ENCODE results near the gene PLS1.
"Not testable (repeated sequence)": the region's sequence is repeated elsewhere in the genome, so short reads cannot be mapped to it uniquely, and the experiment has no call there.

PLS1 gene, protein sequence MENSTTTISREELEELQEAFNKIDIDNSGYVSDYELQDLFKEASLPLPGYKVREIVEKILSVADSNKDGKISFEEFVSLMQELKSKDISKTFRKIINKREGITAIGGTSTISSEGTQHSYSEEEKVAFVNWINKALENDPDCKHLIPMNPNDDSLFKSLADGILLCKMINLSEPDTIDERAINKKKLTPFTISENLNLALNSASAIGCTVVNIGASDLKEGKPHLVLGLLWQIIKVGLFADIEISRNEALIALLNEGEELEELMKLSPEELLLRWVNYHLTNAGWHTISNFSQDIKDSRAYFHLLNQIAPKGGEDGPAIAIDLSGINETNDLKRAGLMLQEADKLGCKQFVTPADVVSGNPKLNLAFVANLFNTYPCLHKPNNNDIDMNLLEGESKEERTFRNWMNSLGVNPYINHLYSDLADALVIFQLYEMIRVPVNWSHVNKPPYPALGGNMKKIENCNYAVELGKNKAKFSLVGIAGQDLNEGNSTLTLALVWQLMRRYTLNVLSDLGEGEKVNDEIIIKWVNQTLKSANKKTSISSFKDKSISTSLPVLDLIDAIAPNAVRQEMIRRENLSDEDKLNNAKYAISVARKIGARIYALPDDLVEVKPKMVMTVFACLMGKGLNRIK

DNA sequence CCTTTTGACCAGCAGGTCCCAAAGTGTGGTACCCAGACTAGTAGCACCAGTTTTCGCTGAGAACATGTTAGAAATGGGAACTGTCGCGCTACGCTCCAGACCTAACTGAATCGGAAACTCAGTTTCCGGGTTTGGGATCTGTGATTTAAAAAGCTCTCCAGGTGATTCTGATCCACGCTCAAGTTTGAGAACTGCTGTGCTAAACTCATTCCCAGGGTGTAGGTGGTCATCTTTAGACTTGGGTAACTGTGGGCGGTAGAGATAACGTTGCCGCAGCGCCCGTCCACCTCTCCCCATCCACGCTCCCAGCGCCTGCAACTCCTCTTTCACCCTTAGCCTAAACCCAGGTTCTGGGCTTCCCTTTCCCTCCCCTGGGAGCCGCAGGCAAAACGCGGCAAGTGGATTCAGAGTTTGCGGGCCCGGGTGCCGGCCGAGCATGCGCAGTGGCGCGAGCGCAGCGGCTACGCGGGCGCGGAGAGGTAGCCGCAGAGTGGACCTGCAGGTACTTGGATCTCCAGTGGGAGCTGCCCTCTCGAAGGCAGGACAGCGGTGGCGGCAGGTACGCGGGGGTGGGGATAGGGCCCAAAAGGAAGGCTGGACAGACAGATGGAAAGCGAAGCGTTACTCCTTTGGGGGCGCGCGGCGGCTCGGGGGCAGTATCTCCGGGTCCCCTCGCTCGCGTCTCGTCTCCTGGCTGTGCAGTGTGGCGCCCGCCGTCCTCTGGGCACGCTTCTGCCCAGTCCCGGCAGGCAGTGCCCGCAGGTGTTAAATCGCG is at the start of gene PLS1:
TSS of gene PLS1 (plus strand) at position 443 of the 775 bp plus-strand sequence. CDS start 67,845 bp downstream, outside the sequence.
- DNase-seq (ENCODE audit: low read depth), result peak; percentile 59

DNA sequence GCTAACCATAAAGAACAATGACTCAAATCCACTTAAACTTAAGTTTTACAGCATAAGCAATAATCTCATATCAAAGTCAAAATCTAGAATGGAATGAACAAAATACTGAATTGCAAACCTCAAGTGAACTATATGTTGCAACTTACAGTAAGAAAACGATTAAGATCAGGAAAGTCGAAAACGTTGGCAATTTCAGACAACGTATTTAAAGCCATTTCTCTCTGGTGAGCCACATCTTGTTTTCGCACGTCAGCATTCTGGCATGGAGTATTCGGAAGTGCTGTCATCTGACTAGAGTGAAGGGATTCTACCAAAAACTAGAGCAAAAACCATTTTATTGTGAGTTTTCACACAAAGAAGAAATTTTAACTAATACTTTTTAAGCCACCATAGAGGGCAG is 46.2 kb upstream of the PLS1 start:
- no peak for DNase-seq (ENCODE audit: low read depth)

DNA sequence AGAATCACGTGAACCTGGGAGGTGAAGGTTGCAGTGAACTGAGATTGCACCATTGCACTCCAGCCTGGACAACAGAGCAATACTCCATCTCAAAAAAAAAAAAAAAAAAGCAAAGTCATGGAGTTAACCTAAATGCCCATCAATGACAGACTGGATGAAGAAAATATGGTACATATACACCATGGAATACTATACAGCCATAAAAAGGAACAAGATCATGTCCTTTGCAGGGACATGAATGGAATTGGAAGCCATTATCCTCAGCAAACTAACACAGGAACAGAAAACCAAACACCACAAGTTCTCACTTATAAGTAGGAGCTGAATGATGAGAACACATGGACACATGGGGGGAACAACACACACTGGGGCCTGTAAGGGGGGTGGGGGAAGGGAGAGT is 43.6 kb upstream of the PLS1 start:
- not testable (repeated sequence) for DNase-seq (ENCODE audit: low read depth)

DNA sequence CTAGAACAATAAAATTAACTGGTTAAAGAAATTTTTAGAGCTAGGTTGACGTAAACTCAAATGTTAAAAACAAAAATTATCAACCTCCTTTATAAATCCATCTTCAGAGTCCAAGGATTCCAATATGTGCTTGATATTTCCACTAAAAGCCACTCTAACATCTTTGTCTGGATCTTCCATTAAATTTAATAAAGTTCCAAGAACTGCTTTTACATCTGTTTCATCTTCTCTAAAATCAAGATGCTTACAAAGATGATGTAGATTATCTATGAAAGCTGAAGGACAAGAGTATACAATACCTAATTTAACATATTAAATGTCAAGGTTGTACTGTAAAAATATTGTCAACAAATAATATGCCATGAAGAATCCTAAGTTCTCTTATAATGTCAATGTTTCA is 42.5 kb upstream of the PLS1 start:
- DNase-seq (ENCODE audit: low read depth), result no peak

DNA sequence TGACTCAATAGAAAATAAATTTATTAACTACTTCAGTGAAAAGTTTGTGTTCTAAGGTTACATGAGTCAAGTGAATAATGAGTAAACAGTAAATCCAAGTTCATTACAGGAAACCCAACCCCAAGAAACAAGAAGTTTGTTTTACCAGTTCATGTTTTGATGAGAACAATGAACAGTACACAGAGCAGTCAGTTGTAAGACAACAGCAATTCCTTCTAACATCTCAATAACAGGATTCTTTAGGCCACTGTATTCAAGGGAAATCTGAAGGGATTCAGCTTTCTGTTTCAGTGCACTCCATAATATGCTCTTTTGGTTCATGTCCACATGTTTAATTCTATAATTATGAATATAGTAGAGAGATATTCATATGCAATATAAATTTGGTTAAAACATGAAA is 36.1 kb upstream of the PLS1 start:
- DNase-seq (ENCODE audit: low read depth), result no peak

DNA sequence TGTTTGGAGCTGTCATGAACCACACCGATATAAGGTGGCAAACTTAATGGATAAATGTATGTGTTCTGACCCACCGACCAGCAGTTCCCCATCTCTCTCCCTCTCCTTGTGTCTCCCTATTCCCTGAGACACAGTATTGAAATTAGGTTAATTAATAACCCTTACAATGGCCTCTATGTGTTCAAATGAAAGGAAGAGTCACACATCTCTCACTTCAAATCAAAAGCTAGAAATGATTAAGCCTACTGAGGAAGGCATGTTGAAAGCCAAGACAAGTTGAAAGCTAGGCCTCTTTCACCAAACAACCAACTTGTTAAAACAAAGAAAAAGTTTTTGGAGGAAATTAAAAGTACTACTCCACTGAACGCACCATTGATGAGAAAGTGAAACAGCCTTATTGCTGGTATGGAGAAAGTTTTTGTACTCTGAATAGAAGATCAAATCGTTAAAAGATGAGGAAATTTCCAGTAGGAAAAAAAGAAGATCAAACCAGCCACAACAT is 32.6 kb upstream of the PLS1 start:
- no peak for DNase-seq (ENCODE audit: low read depth)

DNA sequence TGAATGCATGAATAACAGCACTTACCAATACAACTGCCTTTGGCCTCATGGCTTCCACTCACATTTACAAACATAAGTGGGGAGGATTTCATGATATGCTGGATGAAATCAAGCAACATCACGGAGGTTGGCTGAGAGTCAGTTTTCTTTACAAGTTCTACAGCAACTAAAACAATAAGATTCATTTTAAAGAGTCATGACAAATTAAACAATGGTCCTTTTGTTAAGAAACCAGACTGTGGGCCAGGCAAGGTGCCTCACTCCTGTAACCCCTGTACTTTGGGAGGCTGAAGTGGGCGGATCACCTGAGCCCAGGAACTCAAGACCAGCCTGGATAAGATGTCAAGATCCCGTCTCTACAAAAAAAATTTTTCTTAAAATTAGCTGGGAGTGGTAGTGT is 30.1 kb upstream of the PLS1 start:
- DNase-seq (ENCODE audit: low read depth), result no peak

DNA sequence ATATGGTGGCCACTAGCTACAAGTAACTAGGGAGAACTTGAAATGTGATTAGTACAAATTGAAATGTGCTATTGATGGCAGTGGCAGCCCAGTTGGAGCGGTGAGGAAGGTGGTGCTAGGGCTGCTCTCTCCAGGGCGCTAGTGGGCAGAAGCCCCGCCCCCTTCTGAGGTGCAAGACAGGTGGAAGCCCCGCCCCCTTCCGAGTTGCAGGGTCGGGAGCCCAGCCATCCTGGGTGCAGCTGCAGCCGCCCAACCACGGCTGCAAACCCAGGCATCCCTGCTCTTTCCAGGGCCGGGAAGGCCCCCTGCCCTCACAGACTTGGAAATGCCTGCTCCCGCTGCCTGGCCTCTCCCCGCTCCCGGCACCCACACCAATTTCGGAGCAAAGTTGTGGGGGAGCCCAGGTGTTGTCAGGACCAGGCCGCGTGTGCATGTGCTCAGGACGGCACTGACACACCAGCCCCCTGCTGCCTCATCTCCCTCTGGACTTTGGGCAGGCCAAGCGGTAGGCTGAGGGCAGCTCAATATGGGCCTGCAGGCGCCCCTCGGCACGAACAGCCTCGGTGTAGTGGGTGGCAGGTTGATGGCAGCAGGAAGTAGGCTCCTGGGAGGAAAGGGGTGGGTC is 27.7 kb upstream of the PLS1 start:
- no peak for DNase-seq (ENCODE audit: low read depth)

DNA sequence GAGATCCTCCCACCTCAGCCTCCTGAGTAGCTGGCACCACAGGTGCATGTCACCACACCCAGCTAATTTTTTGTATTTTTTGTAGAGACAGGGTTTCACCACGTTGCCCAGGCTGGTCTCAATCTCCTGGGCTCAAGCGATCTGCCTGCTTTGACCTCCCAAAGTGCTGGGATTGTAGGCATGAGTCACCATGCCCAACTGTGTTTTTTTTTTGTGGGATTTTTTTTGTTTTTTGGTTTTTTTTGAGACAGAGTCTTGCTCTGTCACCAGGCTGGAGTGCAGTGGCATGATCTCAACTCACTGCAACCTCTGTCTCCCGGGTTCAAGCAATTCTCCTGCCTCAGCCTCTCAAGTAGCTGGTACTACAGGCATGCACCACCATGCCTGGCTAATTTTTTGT is 26.8 kb upstream of the PLS1 start:
- not testable (repeated sequence) for DNase-seq (ENCODE audit: low read depth)

DNA sequence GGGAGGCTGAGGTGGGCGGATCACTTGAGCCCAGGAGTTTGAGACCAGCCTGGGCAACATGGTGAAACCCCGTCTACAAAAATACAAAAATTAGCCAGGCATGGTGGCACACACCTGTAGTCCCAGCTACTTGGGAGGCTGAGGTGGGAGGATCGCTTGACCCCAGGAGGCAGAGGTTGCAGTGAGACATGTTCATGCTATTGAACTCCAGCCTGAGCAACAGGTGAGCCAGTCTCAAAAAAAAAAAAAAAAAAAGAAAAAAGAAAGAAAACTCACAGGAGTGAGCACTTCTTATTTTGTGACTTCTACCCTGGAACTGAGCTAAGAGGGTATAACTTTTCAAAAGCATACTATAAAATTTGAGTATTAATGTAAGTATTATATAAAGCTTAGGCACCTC is 22.0 kb upstream of the PLS1 start:
- DNase-seq (ENCODE audit: low read depth), result not testable (repeated sequence)

DNA sequence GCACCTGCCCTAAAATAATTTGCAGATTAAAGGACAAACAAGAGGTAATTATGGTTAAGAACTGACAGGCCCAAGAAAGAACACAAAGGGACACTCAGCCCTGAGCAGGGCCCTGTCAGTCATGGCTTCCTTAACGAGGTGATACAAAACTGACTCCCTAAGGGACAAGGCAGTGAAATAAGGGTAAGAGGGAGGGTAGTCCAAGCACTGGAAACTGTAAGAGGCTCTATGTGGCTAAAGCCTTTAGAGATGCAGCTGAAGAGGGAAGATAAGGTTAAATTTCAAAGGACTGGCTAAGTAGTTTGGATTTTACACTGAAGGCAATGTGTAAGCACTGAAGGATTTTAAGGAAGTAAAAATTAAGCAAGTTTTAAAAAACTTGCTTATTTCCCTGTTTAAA is 21.5 kb upstream of the PLS1 start:
- DNase-seq (ENCODE audit: low read depth), result no peak

DNA sequence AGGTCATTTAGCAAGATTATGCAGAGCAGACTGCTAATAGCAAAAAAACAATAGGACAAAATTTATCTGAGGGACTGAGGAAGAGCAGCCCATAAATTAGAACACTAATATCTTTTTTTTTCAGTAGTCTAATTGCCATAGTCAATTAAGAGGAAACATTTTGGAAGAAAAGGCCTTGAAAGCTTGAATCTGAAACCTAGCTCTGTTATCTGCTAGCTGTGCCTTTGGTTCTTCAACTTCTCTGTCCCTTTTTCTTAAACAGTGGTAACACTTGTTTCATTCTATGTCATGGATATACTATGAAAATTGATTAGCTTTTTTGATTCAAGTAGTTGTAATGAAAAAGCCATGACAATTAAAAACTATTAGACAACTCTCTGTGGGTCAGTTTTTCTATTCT is 19.4 kb upstream of the PLS1 start:
- DNase-seq (ENCODE audit: low read depth), result no peak

DNA sequence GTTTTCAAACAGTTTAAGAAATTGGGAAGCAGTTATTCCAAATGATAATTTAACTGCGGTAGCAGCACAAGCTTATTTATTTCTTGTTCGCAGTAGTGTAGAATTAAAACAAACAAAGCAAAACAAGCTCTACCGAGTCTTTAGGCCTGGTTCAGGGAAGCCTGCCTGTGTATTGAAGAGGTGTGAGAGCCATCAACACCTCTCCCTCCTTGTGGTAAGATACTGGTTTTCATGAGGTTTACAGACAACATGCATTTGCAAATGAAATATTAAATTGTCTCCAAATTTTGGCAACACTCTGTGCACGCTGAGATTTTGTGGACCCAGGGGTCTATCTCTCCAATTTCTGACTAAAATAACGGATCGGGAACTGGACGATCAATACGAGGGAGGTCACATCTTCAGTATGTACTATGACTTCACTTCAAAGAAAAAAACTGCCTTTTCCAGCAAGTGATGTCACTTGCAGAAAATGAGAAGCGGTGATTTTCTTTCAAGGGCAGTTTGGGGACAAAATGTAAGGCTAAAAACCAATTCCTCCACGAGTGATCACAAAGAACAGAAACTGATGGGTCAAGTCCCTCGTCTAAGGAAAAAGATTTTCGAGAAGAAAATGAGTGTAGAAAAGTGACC is 18.4 kb upstream of the PLS1 start:
- DNase-seq (ENCODE audit: low read depth), result peak; percentile 11

DNA sequence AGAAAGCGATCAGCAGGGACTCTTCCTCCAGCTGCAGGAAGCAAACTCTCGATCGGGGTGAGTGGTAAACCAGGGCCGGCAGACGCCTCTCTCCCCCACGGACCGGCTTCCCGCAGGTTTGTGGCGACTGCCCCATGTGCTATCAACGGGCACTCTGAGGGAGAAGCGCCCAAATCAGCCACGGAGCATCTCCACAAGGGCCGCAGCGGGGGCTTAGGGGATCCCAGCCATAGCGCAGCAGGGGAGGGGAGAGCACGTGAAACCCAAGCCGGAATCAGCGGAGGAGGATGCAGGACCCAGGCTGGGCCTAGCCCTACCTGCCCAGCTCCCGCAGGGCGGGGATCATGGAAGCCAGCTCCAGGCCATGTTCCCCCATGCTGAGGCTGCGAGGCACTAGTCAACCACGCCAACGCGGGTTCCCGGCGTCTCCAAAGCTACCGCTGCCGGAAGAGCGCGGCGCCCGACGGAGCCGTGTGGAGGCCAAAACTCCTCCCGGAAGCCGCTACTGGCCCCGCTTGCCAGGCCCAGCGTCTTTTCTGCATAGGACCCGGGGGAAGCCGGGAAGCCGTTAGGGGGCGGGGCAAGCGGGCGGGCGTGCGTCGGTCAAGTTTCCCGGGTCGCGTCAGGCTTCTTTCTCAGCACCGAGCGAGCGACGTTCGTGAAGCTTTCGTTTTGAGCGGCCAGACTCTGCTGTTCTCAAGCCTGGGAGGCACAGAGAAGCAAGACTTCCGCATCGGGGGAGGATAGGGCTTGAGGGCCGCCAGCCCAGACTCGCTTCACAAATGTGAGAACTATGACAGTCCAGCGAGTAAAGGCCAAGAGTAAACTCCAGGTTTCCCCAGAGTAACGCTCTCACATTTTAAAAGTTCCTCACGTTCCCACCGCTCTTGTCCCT is 17.6 kb upstream of the PLS1 start, which contains the start of gene ATR:
TSS of gene ATR (minus strand) at position 405 of the 895 bp plus-strand sequence. CDS start at position 376, 29 bp downstream.
- DNase-seq (ENCODE audit: low read depth), result peak; percentile 96

DNA sequence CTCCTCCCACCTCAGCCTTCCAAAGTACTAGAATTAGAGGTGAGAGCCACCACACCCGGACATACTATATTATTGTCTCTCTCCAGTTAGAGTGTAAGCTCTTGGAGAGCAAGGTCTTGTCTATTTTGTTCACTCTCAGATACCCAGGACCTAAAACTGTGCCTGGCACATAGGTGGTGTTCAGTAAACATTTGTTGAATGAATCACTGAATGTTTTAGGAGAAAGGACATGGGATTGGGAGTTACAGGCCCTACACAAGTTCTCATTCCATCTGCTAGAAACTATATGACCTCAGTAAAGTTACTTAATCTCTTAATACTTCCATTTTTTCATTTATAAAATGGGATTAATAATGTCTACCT is 16.2 kb upstream of the PLS1 start:
- DNase-seq (ENCODE audit: low read depth), result no peak

DNA sequence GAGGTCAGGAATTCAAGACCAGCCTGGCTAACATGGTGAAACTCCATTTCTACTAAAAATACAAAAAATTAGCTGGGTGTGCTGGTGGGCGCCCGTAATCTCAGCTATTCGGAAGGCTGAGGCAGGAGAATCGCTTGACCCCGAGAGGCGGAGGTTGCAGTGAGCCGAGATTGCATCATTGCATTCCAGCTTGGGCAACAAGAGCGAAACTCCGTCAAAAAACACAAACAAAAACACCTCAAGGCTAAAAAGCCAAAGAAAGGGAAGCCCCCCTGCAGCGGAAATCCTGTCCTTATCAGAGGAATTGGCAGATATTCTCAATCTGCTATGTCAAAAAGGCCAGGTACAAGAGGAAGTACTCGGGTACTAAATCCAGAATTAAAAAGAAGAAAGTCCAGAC is 15.1 kb upstream of the PLS1 start:
- not testable (repeated sequence) for DNase-seq (ENCODE audit: low read depth)

DNA sequence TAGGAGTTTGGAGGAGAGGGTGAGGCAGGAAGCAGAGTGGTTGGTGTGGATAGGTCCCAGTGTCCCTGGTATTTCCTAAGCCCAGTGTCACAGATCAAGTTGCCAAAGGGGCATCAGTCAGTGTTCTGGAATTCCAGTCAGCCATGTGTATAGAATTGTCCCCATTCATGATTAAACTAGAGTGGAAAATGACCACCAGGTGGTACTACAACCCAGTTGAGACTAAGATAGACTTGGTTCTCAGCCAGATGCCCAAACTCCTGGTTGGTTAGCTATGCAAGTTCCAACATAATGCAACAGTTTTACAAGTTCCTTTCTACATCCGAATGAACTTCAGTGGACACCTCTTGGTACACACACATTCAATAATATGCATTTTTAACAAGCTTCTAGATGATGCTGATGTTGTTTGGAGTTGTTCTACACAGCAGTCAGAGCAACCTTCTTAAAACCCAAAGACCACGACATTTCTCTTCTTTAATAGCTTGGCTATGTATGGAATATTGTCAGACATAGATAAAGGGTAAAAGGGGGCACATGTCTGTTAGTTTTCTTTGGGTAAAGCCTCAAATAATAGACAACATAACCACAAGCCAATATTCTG is 9.3 kb upstream of the PLS1 start:
- DNase-seq (ENCODE audit: low read depth), result peak; percentile 81

DNA sequence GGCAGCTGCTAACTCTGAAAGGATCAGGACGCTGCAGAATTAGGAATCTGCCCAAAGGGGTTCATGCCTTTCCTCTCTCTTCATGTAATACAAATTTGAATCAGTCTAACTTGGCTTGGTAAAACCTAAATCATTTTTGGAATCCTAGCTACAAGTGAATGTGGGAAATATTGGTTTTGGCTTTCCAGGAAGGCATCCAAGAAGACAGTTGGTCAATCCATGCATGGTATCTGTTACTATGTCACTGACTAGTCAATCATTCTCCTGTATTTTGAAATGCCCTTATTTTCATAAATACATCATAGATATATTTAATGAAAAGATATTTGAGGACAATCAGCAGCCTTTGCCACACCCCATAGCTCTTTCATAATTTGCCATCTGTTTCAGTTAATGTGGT is 7.5 kb upstream of the PLS1 start:
- DNase-seq (ENCODE audit: low read depth), result peak; percentile 65

DNA sequence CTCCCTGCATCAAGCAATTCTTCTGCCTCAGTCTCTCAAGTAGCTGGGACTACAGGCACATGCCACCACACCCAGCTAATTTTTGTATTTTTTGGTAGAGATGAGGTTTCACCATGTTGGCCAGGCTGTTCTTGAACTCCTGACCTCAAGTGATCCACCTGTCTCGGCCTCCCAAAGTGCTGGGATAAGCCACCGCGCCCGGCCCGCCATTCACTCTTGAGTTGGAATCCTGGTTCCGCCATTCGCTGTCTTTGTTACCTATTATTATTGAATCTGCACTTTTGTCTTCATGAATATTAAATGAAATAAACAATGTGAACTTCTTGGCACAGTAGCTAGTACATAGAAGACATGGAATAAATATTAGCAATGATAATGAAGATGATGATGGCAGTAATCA is 3.9 kb upstream of the PLS1 start:
- DNase-seq (ENCODE audit: low read depth), result not testable (repeated sequence)

DNA sequence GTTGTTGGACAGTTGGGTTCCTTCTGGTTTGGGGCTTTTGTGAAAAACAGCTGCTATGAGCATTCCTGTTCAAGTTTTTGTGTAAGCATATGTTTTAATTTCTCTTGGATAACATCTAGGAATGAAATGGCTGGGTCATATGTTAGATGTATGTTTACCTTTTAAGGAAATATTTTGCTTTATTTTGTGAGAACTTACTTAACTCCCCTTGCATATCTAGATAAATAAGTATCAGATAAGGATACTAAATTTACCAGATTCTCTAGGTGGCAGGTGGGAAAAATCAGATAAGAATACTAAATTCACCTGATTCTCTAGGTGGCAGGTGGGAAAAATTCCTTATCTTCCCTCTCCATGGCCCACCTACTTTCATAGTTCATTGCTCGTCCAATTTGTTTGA is 1.1 kb upstream of the PLS1 start:
- no peak for DNase-seq (ENCODE audit: low read depth)

Measured in fibroblast of gingiva (primary cell).